ENCODE data around the gene CCNT2.
"Not testable (repeated sequence)": the region's sequence is repeated elsewhere in the genome, so short reads cannot be mapped to it uniquely, and the experiment has no call there.

Gene CCNT2

DNA sequence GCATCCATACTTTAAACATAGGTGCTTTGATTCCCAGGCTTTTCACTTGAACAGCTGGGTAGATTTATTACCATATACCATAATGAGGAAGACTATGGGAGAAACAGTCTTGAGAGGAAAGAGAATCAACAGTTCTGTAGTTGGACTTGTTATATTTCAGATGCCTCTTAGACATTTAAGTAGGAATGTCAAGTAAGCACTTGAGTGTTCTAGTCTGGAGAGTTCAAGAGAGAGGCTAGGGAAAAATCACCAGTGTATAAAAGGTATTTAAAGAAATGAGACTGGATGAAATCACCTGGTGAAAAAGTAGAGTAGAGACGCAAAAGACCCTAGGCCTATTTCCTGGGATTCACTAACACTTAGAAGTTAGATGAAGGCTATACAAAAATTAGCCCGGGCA lies 13.5 kb upstream of the CCNT2 start:
- DNase-seq, result no peak
- TF ChIP-seq CTCF (IDR thresholded peaks at IDR 0.05; ENCODE audit: low read depth, low read length), result no peak
- Histone ChIP-seq H3K9me3 (no peaks in the 10 kb centered on the region), H3K4me3 (ENCODE audit: low read depth, low read length) (no peak overlapping the region), H3K4me1 (no peaks in the 10 kb centered on the region), H3K36me3 (no peaks in the 10 kb centered on the region), H3K27me3 (no peaks in the 10 kb centered on the region)

- Histone ChIP-seq H3K36me3 (no peaks in the 10 kb centered on the region), H3K4me1 (no peaks in the 10 kb centered on the region), H3K4me3 (ENCODE audit: low read depth, low read length) (no peak overlapping the region), H3K9me3 (no peaks in the 10 kb centered on the region), H3K27me3 (no peaks in the 10 kb centered on the region)
- no peak for DNase-seq
- no peak for TF ChIP-seq CTCF (IDR thresholded peaks at IDR 0.05; ENCODE audit: low read depth, low read length)
These were observed 11.9 kb upstream of the CCNT2 start for GRCh38 chr2:134906726-134907125.

- H3K9me3 ChIP-seq; H3K36me3 ChIP-seq; H3K4me1 ChIP-seq; H3K27me3 ChIP-seq; H3K4me3 ChIP-seq (ENCODE audit: low read depth, low read length); DNase-seq: not testable (repeated sequence)
These were observed 11.0 kb upstream of the CCNT2 start for GRCh38 chr2:134907441-134908116.

DNA sequence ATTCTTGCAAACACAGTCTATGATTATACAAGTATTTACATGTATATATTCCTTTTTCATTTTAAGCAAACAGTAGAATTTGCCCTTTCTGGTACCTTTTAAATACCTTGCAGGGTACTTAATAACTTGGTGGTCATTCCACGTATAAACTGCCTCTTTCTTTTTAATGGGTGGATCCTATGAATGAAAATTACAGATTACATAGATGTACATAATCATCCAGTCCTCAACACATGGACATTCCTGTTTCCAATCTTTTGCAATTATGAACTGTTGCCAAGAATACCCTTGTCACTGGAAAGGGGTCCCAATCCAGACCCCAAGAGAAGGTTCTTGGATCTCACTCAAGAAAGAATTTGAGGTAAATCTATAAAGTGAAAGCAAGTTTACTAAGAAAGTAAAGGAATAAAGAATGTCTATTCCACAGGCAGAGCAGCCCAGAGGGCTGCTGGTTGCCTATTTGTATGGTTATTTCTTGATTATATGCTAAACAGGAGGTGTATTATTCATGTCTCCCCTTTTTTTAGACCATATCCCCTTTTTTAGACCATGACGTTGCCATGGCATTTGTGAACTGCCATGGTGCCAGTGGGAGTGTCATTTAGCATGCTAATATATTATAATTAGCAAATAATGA lies 7.7 kb upstream of the CCNT2 start:
- no peaks in the 10 kb centered on the region for H3K9me3 ChIP-seq
- no peak for DNase-seq
- H3K4me3 ChIP-seq (ENCODE audit: low read depth, low read length), result no peak overlapping the region
- no peak for TF ChIP-seq CTCF (IDR thresholded peaks at IDR 0.05; ENCODE audit: low read depth, low read length)
- no peaks in the 10 kb centered on the region for H3K4me1 ChIP-seq
- no peaks in the 10 kb centered on the region for H3K27me3 ChIP-seq
- no peaks in the 10 kb centered on the region for H3K36me3 ChIP-seq

GRCh38 chr2:134911400-134911785 lies 7.2 kb upstream of the CCNT2 start:
- Histone ChIP-seq H3K9me3 (no peaks in the 10 kb centered on the region), H3K27me3 (no peaks in the 10 kb centered on the region), H3K36me3 (no peaks in the 10 kb centered on the region), H3K4me1 (no peaks in the 10 kb centered on the region), H3K4me3 (ENCODE audit: low read depth, low read length) (no peak overlapping the region)
- no peak for TF ChIP-seq CTCF (IDR thresholded peaks at IDR 0.05; ENCODE audit: low read depth, low read length)
- DNase-seq, result no peak

- Histone ChIP-seq H3K4me1 (no peaks in the 10 kb centered on the region), H3K36me3 (no peaks in the 10 kb centered on the region), H3K4me3 (ENCODE audit: low read depth, low read length) (no peak overlapping the region), H3K27me3 (no peaks in the 10 kb centered on the region), H3K9me3 (no peaks in the 10 kb centered on the region)
- TF ChIP-seq CTCF (IDR thresholded peaks at IDR 0.05; ENCODE audit: low read depth, low read length), result no peak
- no peak for DNase-seq
These were observed 6.3 kb upstream of the CCNT2 start for GRCh38 chr2:134912361-134912760.
